ENCODE measurements around the gene CASP8AP2. TPM values are rescaled to one million over a fixed set of nuclear protein-coding genes. Genes with fewer than 3 reads are reported as not detected.

The CASP8AP2 gene
- total RNA-seq, 1 donor from 2014 or later, result 29.5 TPM

DNA sequence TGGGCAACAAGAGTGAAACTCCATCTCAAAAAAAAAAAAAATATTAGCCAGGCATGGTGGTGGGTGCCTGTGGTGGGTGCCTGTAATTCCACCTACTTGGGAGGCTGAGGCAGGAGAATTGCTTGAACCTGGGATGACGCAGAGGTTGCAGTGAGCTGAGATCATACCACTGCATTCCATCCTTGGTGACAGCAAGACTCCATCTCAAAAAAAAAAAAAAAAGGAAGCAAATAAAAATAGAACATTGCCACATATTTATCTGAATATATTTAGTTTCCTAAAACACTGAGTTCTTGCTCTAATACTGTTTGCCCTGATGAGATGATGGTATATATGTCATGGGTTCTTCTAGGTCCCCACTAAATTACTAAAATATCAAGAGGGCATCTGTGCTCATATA, 28.4 kb downstream of the CASP8AP2 start:
- H3K9me3 Mint-ChIP-seq, result no peaks in the 10 kb centered on the region
- peaks cover 33% of the 10 kb centered on the region for H3K36me3 Mint-ChIP-seq
- H3K4me3 Mint-ChIP-seq, result no peak overlapping the region
- no peak overlapping the region for H3K27ac Mint-ChIP-seq
- no peak for DNase-seq (ENCODE audit: extremely low spot score, unreplicated experiment)
- TF ChIP-seq, protein P1, sequence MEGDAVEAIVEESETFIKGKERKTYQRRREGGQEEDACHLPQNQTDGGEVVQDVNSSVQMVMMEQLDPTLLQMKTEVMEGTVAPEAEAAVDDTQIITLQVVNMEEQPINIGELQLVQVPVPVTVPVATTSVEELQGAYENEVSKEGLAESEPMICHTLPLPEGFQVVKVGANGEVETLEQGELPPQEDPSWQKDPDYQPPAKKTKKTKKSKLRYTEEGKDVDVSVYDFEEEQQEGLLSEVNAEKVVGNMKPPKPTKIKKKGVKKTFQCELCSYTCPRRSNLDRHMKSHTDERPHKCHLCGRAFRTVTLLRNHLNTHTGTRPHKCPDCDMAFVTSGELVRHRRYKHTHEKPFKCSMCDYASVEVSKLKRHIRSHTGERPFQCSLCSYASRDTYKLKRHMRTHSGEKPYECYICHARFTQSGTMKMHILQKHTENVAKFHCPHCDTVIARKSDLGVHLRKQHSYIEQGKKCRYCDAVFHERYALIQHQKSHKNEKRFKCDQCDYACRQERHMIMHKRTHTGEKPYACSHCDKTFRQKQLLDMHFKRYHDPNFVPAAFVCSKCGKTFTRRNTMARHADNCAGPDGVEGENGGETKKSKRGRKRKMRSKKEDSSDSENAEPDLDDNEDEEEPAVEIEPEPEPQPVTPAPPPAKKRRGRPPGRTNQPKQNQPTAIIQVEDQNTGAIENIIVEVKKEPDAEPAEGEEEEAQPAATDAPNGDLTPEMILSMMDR (conservative IDR thresholded peaks at IDR 0.05), result no peak
- H3K27me3 Mint-ChIP-seq, result no peaks in the 10 kb centered on the region
- no peaks in the 10 kb centered on the region for H3K4me1 Mint-ChIP-seq (ENCODE audit: unreplicated experiment)

DNA sequence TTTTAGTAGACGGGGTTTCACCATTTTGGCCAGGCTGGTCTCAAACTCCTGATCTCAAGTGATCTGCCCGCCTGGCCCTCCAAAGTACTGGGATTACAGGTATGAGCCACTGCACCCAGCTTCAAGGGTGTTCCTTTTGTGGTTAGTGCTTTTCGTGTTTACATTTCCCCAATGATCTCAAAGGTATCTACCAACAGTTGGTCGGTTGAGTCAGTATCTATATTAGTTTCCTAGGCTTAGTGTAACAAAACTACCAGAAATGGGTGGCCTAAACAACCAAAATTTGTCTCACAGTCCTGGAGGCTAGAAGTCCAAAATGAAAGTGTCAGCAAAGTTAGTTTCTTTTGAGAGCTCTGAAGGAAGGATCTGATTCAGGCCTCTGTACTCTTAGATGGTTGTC, 30.1 kb downstream of the CASP8AP2 start:
- no peak overlapping the region for H3K4me3 Mint-ChIP-seq
- no peaks in the 10 kb centered on the region for H3K4me1 Mint-ChIP-seq (ENCODE audit: unreplicated experiment)
- TF ChIP-seq, protein P1 (conservative IDR thresholded peaks at IDR 0.05), result no peak
- peaks cover 40% of the 10 kb centered on the region for H3K36me3 Mint-ChIP-seq
- DNase-seq (ENCODE audit: extremely low spot score, unreplicated experiment), result no peak
- no peaks in the 10 kb centered on the region for H3K27me3 Mint-ChIP-seq
- H3K27ac Mint-ChIP-seq, result no peak overlapping the region
- no peaks in the 10 kb centered on the region for H3K9me3 Mint-ChIP-seq

DNA sequence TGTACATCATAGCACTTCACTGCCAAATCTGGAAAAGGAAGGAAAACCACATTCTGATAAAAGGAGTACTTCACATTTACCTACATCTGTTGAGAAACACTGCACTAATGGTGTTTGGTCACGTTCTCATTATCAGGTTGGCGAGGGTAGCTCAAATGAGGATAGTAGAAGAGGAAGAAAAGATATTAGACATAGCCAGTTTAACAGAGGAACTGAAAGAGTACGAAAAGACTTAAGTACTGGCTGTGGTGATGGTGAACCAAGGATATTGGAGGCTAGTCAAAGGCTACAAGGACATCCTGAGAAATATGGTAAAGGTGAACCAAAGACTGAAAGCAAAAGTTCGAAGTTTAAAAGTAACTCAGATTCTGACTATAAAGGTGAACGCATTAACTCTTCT, 32.6 kb downstream of the CASP8AP2 start:
- no peak for DNase-seq (ENCODE audit: extremely low spot score, unreplicated experiment)
- no peaks in the 10 kb centered on the region for H3K4me1 Mint-ChIP-seq (ENCODE audit: unreplicated experiment)
- peaks cover 50% of the 10 kb centered on the region for H3K36me3 Mint-ChIP-seq
- H3K27me3 Mint-ChIP-seq, result no peaks in the 10 kb centered on the region
- no peak overlapping the region for H3K27ac Mint-ChIP-seq
- TF ChIP-seq, protein P1 (conservative IDR thresholded peaks at IDR 0.05), result no peak
- no peak overlapping the region for H3K4me3 Mint-ChIP-seq
- H3K9me3 Mint-ChIP-seq, result peaks cover 4% of the 10 kb centered on the region

DNA sequence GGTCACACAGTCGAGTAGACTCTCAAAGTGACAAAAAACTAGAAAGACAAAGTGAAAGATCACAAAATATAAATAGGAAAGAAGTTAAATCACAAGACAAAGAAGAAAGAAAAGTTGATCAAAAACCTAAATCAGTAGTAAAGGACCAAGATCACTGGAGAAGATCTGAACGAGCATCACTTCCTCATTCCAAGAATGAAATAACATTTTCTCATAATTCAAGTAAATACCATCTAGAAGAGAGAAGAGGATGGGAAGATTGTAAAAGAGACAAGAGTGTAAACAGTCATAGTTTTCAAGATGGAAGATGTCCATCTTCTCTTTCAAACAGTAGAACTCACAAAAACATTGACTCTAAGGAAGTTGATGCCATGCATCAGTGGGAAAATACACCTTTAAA, 33.0 kb downstream of the CASP8AP2 start:
- H3K27ac Mint-ChIP-seq, result no peak overlapping the region
- no peaks in the 10 kb centered on the region for H3K27me3 Mint-ChIP-seq
- H3K4me3 Mint-ChIP-seq, result no peak overlapping the region
- DNase-seq (ENCODE audit: extremely low spot score, unreplicated experiment), result no peak
- peaks cover 4% of the 10 kb centered on the region for H3K9me3 Mint-ChIP-seq
- TF ChIP-seq, protein P1 (conservative IDR thresholded peaks at IDR 0.05), result no peak
- peaks cover 54% of the 10 kb centered on the region for H3K36me3 Mint-ChIP-seq
- H3K4me1 Mint-ChIP-seq (ENCODE audit: unreplicated experiment), result no peaks in the 10 kb centered on the region

DNA sequence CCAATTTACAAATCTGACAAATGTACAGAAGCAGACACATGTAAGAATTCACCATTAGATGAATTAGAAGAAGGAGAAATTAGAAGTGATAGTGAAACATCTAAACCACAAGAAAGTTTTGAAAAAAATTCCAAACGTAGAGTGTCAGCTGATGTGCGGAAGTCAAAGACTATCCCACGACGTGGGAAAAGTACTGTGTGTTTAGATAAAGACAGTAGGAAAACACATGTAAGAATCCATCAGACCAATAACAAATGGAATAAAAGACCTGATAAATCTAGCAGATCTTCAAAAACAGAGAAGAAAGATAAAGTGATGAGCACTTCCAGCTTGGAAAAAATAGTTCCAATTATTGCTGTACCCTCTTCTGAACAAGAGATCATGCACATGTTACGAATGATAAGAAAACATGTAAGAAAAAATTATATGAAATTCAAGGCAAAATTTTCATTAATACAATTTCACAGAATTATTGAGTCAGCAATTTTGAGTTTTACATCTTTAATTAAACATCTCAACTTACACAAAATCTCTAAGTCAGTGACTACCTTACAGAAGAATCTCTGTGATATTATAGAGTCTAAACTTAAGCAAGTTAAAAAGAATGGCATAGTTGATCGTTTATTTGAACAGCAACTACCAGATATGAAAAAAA, 36.5 kb downstream of the CASP8AP2 start:
- Mint-ChIP-seq H3K36me3 (peaks cover 60% of the 10 kb centered on the region), H3K4me3 (no peak overlapping the region), H3K27me3 (no peaks in the 10 kb centered on the region), H3K9me3 (peaks cover 4% of the 10 kb centered on the region), H3K4me1 (ENCODE audit: unreplicated experiment) (no peaks in the 10 kb centered on the region), H3K27ac (no peak overlapping the region)
- no peak for DNase-seq (ENCODE audit: extremely low spot score, unreplicated experiment)
- TF ChIP-seq, protein P1 (conservative IDR thresholded peaks at IDR 0.05), result no peak
